Aorta (tissue), 5 donors: Measurements from ENCODE around the gene TECTA. TPM values are rescaled to one million over a fixed set of nuclear protein-coding genes. Genes with fewer than 3 reads are reported as not detected.
"Not testable (repeated sequence)": the region's sequence is repeated elsewhere in the genome, so short reads cannot be mapped to it uniquely, and the experiment has no call there.

Source experiments
- ATAC-seq: fragments of 200-7000 bp; cut with Tn5 transposase; one replicate; pipeline ENCODE4 v1.9.1; 2022; ENCODE audit warnings: moderate library complexity; ENCODE audit not compliant: low FRiP score
- DNase-seq, 2 donors: peaks; one replicate each; pipeline ENCODE4 v3.0.0-alpha.2; 2020
- H3K27ac ChIP-seq, 2 donors: one replicate each; pipeline ENCODE4 v1.5.1; 2013; ENCODE audit warnings: low read length in 2 of 2, mild to moderate bottlenecking in 2 of 2, moderate library complexity in 2 of 2, control low read depth in 1 of 2, inconsistent platforms in 1 of 2, low read depth in 1 of 2
- H3K27me3 ChIP-seq, 2 donors: one replicate each; pipeline ENCODE4 v1.6.1; 2013; ENCODE audit warnings: control low read depth in 1 of 2, low read length in 1 of 2, mild to moderate bottlenecking in 1 of 2, moderate library complexity in 1 of 2; ENCODE audit not compliant: insufficient read depth in 2 of 2, control insufficient read depth in 1 of 2
- H3K36me3 ChIP-seq, 2 donors: one replicate each; pipeline ENCODE4 v1.6.1; 2013; ENCODE audit warnings: control low read depth in 1 of 2, low read length in 1 of 2, mild to moderate bottlenecking in 1 of 2; ENCODE audit not compliant: insufficient read depth in 2 of 2, control insufficient read depth in 1 of 2
- H3K4me1 ChIP-seq, 2 donors: one replicate each; pipeline ENCODE4 v1.6.1; 2013; ENCODE audit warnings: low read length in 2 of 2, control low read depth in 1 of 2, mild to moderate bottlenecking in 1 of 2, moderate library complexity in 1 of 2; ENCODE audit not compliant: insufficient read depth in 2 of 2, control insufficient read depth in 1 of 2
- H3K4me3 ChIP-seq, 2 donors: one replicate each; pipeline ENCODE4 v1.5.1; 2013; ENCODE audit warnings: low read length in 2 of 2, control low read depth in 1 of 2, mild to moderate bottlenecking in 1 of 2
- H3K9me3 ChIP-seq: one replicate; pipeline ENCODE4 v1.6.1; 2013; ENCODE audit warnings: mild to moderate bottlenecking, low read length; ENCODE audit not compliant: control insufficient read depth
- WGBS, 2 donors: extraction: QIAGEN DNeasy Blood & Tissue Kit; methylation state at CpG; one replicate each; pipeline ENCODE4 v1.1.7; 2013; 5-methylcytosine and 5-hydroxymethylcytosine counted together
- intact Hi-C, 2 donors: fragments of 100-400 bp; cut with DNase I; formaldehyde crosslinking; loops; one replicate each; pipeline versions ENCODE4 v1.14.2 to v1.15.0; 2022
- polyA plus RNA-seq, 2 donors: library from polyadenylated mRNA; stranded (reverse); fragments of 200-250 nt; gene quantifications; one replicate each; pipeline ENCODE4 v1.2.3, GENCODE V29; 2013
- total RNA-seq, 2 donors: library from RNA; stranded (reverse); fragmentation: NEBNext Ultra II Directional; extraction: Animal tissue kit (Norgen Biotek cat#: 25700); gene quantifications; one replicate each; pipeline ENCODE4 v1.2.1, GENCODE V29; 2021
- donor health status: healthy with polysubstance abuse.
- donor health status: Bipolar disorder and iron deficiency.
- donor health status: DM: no; HTN: no; CAD: no.
- donor health status: DM: no; HTN: no; CAD: no.
- donor health status: DM: yes; HTN: yes; CAD: no.

Gene TECTA
- total and polyA plus RNA-seq, 4 donors, result 0.63 to 0.95 (median 0.75) TPM; not detected in 1

DNA sequence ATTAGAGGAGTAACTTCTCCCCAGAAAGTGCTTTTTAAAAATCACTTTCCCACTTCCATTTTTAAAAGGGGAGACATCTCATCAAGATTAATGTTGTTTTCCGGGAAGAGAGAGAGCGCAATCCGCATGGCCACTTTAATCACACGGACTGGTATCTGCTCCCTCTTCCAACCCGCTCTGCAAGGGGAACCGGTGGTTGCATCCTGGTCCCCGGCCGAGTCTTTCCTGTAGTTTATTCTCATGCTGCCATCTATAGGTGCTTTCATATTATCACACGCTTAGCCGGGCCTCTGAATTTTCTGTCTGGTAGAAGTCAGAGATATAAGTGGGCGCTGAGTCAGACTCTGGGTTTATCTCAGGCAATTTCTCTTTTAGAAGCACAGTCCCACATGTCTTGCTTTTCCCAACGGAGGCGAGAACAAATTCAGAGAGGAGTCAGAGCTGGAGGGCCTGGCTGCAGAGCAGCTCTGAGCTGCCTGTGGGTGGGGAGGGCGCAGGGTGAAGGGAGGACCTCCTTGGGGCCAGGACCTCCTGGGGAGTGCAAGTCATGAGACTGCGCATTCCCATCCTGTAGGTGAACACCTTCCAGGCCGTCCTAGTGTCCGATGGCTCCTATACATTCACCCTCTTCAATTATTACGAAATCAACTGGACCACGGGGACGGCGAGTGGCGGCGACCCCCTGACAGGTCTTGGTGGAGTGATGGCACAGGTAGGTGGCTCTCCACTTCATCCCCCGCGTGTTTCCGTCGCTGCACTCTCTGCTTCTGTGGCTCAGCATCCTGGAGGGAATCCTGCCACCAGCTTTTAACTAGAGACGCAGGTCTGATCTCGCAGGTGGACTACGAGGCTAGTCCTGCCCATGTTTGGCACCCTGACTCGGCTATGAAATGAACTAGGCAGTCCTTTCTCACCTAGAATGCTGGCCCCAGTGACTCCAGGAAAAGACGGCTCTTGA lies 11.7 kb downstream of the TECTA start:
- H3K9me3 ChIP-seq, result no peaks in the 10 kb centered on the region
- ATAC-seq, result peak; percentile 81
- H3K36me3 ChIP-seq, result no peaks in the 10 kb centered on the region
- H3K4me3 ChIP-seq, result no peak overlapping the region
- no peak overlapping the region for H3K27ac ChIP-seq
- H3K27me3 ChIP-seq, result no peaks in the 10 kb centered on the region
- 51 to 52% methylated on average over 32 of the region's 32 CpGs for WGBS, 2 donors
- intact Hi-C loops, result loop anchor here in 1 of 2 donors (5.0 kb wide), 1 partner anchor 600 kb away; the partner anchor contains the start of gene GRIK4
- H3K4me1 ChIP-seq, result no peaks in the 10 kb centered on the region
- peak in 1 of 2 donors; percentile 77 for DNase-seq

DNA sequence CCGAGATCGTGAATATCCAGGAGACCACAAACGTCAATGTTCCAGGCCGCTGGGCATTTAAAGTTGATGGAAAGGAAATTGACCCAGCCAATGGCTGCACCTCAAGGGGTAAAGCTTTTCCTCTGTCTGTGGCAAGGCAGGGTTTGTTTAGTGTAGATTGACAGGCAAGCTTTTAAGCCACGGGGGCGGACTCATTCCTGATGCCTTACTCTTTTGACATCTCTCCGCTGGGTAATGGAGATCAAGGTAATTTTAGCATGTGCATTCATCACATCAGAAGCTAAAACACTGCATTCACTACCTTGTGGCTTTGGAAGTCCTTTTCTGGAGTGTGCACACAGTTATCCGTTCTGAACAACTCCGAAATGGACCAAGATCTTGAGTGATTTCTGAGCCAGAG lies 12.6 kb downstream of the TECTA start:
- H3K36me3 ChIP-seq, result no peaks in the 10 kb centered on the region
- 74 to 75% methylated on average over 9 of the region's 9 CpGs for WGBS, 2 donors
- no peaks in the 10 kb centered on the region for H3K9me3 ChIP-seq
- no peaks in the 10 kb centered on the region for H3K4me1 ChIP-seq
- H3K27me3 ChIP-seq, result no peaks in the 10 kb centered on the region
- no peak for ATAC-seq
- no peak for DNase-seq
- intact Hi-C loops, result loop anchor here in 1 of 2 donors (5.0 kb wide), 1 partner anchor 601 kb away; the partner anchor contains the start of gene GRIK4
- no peak overlapping the region for H3K4me3 ChIP-seq
- no peak overlapping the region for H3K27ac ChIP-seq

DNA sequence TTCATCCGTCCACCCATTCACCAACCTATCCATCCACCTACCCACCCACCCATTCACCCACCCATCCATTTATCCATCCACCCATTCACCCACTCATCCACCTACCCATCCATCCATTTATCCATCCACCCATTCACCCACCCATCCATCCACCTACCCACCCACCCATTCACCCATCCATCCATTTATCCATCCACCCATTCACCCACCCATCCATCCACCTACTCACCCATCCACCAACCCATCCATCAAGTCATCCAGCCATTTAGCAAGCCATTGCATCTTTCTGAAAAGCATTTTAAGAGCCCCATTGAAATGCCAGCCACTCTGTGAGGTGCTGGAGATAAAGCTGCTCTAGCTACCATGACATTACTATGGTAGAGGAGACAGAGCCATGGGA lies 14.0 kb downstream of the TECTA start:
- ATAC-seq, H3K9me3 ChIP-seq, DNase-seq, H3K27me3 ChIP-seq, H3K36me3 ChIP-seq, intact Hi-C loops, H3K4me1 ChIP-seq, H3K27ac ChIP-seq, H3K4me3 ChIP-seq: not testable (repeated sequence)
- 88 to 89% methylated on average over 1 of the region's 1 CpG for WGBS, 2 donors

DNA sequence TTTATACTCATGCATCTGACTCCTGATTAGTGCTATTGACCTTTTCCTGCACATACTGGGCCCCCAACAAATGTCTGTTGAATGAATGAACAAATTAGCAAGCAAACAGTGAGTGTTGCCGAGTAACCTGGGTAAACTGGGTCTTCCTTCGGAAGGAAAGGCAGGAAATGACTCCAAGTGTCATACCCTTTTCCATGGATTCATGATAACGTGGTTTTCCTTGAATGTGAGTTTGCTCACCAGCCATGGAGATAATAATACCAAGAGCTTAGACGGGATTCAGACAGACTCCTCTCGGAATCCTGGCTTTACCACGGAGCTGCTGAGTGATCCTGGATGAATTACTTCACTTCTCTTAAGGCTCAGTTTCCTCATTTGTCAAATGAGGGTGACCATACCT lies 16.7 kb downstream of the TECTA start:
- Histone ChIP-seq H3K36me3 (no peaks in the 10 kb centered on the region), H3K9me3 (peaks cover 2% of the 10 kb centered on the region), H3K4me3 (no peak overlapping the region), H3K27me3 (no peaks in the 10 kb centered on the region), H3K27ac (no peak overlapping the region), H3K4me1 (no peaks in the 10 kb centered on the region)
- intact Hi-C loops, result no loop called here
- DNase-seq (no peak), ATAC-seq (no peak)
- 67 to 69% methylated on average over 6 of the region's 6 CpGs for WGBS, 2 donors

DNA sequence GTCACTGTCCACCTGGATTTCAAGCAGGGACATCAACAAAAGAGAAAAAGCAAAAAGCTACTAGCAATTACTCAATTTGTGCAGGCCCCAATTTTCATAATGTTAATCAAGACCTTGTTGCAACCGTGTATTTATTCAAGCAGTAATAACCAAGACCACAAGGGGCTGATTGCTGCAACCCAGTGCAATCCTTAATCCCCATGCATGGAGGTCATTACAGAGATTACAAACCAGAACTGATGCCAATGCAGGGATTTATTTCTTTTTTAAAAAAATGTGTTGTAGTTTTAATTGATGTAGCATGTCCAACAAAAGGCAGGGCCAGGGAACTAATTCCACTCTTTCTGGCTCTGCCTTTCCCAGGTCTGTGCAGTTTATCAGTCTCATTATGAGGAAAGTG lies 18.4 kb downstream of the TECTA start:
- intact Hi-C loops, result no loop called here

DNA sequence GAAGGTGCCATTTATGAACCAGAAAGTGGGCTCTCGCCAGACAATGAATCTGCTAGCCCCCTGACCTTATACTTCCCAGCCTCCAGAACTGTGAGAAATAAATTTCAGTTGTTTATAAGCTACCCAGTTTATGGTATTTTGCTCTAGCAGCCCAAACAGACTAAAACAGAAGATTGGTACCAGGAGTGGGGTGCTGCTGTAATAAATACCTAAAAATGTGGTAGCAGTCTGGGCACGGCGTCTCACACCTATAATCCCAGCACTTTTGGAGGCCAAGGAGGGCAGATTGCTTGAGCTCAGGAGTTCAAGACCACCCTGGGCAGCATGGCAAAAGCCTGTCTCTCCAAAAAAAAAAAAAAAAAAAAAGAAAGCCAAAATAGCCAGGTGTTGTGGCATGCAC lies 21.3 kb downstream of the TECTA start:
- 81 to 86% methylated on average over 3 of the region's 3 CpGs for WGBS, 2 donors
- H3K4me1 ChIP-seq, result no peaks in the 10 kb centered on the region

More for the DNA sequence above, 18.4 kb downstream of the TECTA start:
- no peak overlapping the region for H3K4me3 ChIP-seq
- H3K27ac ChIP-seq, result no peak overlapping the region
- H3K27me3 ChIP-seq, result no peaks in the 10 kb centered on the region
- H3K4me1 ChIP-seq, result no peaks in the 10 kb centered on the region
- ATAC-seq, result no peak
- H3K36me3 ChIP-seq, result no peaks in the 10 kb centered on the region
- peaks cover 4% of the 10 kb centered on the region for H3K9me3 ChIP-seq
- WGBS, 2 donors, result 81 to 93% methylated on average over 1 of the region's 1 CpG
- DNase-seq, result no peak

GRCh38 chr11:121123496-121124069 lies 22.5 kb downstream of the TECTA start:
- Histone ChIP-seq H3K27me3 (no peaks in the 10 kb centered on the region), H3K4me3 (no peak overlapping the region), H3K27ac (no peak overlapping the region), H3K36me3 (no peaks in the 10 kb centered on the region), H3K4me1 (no peaks in the 10 kb centered on the region), H3K9me3 (peaks cover 4% of the 10 kb centered on the region)
- 3 to 9% methylated on average over 6 of the region's 6 CpGs for WGBS, 2 donors
- peak; percentile 32 for ATAC-seq
- intact Hi-C loops, result no loop called here
- DNase-seq, result no peak

More for the DNA sequence above, 21.3 kb downstream of the TECTA start:
- ATAC-seq (no peak), DNase-seq (no peak)
- intact Hi-C loops, result no loop called here
- Histone ChIP-seq H3K9me3 (peaks cover 4% of the 10 kb centered on the region), H3K27me3 (no peaks in the 10 kb centered on the region), H3K4me3 (no peak overlapping the region), H3K36me3 (no peaks in the 10 kb centered on the region), H3K27ac (no peak overlapping the region)

- Histone ChIP-seq H3K9me3 (peaks cover 1% of the 10 kb centered on the region), H3K4me1 (no peaks in the 10 kb centered on the region), H3K36me3 (no peaks in the 10 kb centered on the region), H3K27ac (no peak overlapping the region), H3K27me3 (no peaks in the 10 kb centered on the region), H3K4me3 (no peak overlapping the region)
- ATAC-seq (no peak), DNase-seq (no peak)
- intact Hi-C loops, result no loop called here
- WGBS, 2 donors, result 97 to 98% methylated on average over 30 of the region's 30 CpGs
Measured at GRCh38 chr11:121127809-121128208, 26.8 kb downstream of the TECTA start.
